ENCODE measurements around the gene TREML4. TPM values are rescaled to one million over a fixed set of nuclear protein-coding genes. Genes with fewer than 3 reads are reported as not detected.
A peak's percentile ranks its signal among the peaks of the same experiment; 100 is the strongest.

The TREML4 gene
- not detected for total RNA-seq

GRCh38 chr6:41228096-41228495 lies at the start of gene TREML4:
Gene TREML4, plus strand, starts transcription at chr6:41228349. Its CDS starts 79 bp downstream, at chr6:41228428.
- Mint-ChIP-seq H3K27me3 (peaks cover 2% of the 10 kb centered on the region), H3K36me3 (ENCODE audit: low read depth) (no peaks in the 10 kb centered on the region), H3K27ac (no peak within 1 kb of the TSS), H3K9me3 (no peaks in the 10 kb centered on the region), H3K4me3 (no peak within 1 kb of the TSS), H3K4me1 (ENCODE audit: low read depth) (no peaks in the 10 kb centered on the region)
- DNase-seq (no peak), ATAC-seq (no peak)
- ChIA-PET POLR2A (no interaction called here), CTCF (interaction anchor here (1.2 kb wide), 1 partner anchor 140 kb away, joined by 3 read pairs; no protein-coding TSS in a partner anchor)
- intact Hi-C loops (cut with micrococcal nuclease) = no loop called here
- TF ChIP-seq, protein P1, sequence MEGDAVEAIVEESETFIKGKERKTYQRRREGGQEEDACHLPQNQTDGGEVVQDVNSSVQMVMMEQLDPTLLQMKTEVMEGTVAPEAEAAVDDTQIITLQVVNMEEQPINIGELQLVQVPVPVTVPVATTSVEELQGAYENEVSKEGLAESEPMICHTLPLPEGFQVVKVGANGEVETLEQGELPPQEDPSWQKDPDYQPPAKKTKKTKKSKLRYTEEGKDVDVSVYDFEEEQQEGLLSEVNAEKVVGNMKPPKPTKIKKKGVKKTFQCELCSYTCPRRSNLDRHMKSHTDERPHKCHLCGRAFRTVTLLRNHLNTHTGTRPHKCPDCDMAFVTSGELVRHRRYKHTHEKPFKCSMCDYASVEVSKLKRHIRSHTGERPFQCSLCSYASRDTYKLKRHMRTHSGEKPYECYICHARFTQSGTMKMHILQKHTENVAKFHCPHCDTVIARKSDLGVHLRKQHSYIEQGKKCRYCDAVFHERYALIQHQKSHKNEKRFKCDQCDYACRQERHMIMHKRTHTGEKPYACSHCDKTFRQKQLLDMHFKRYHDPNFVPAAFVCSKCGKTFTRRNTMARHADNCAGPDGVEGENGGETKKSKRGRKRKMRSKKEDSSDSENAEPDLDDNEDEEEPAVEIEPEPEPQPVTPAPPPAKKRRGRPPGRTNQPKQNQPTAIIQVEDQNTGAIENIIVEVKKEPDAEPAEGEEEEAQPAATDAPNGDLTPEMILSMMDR (IDR thresholded peaks at IDR 0.05) = no peak

GRCh38 chr6:41179163-41179562 lies 49.0 kb upstream of the TREML4 start:
- CTCF ChIA-PET = interaction anchor here (3.9 kb wide), 1 partner anchor 9 kb away, joined by 21 read pairs; no protein-coding TSS in a partner anchor
- POLR2A ChIA-PET = interaction anchor here (1.2 kb wide), 1 partner anchor 8 kb away, joined by 3 read pairs; no protein-coding TSS in a partner anchor

DNA sequence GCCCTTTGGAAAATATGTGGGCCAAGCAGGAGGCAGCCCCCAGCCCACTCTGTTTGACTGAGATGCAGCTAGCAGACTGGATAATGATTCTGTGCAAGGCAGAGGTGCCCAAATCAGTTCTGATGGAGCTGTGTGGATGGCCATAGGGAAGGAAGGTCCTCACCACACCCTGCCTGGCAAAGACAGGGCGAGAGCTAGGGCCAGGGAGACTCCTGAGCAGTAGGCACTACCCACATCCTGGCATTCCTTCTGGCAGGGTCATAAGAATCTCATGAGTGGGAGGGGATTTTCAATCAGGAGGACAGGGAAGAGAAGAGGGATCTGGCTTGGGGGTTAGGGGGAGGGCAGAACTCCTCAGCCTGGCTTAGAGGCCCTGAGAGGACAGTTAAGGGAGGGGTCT lies 46.6 kb upstream of the TREML4 start:
- no peaks in the 10 kb centered on the region for H3K9me3 Mint-ChIP-seq
- no peaks in the 10 kb centered on the region for H3K36me3 Mint-ChIP-seq (ENCODE audit: low read depth)
- H3K27me3 Mint-ChIP-seq = no peaks in the 10 kb centered on the region
- no peak overlapping the region for H3K27ac Mint-ChIP-seq
- DNase-seq (no peak), ATAC-seq (no peak)
- H3K4me1 Mint-ChIP-seq (ENCODE audit: low read depth) = peaks cover 11% of the 10 kb centered on the region
- CTCF ChIA-PET = interaction anchor here (0.9 to 3.9 kb wide), 20 partner anchors 10 to 139 kb away, joined by 3 to 21 read pairs (median 5); partner anchors contain the start of genes TREML1 and TREML2
- TF ChIP-seq, protein P1 (IDR thresholded peaks at IDR 0.05) = no peak
- intact Hi-C loops (cut with micrococcal nuclease) = loop anchor here (10.0 kb wide), 1 partner anchor 107 kb away; the partner anchor contains the start of genes NFYA and OARD1
- no peak overlapping the region for H3K4me3 Mint-ChIP-seq
- POLR2A ChIA-PET = no interaction called here

More at GRCh38 chr6:41179163-41179562, 49.0 kb upstream of the TREML4 start:
- no peaks in the 10 kb centered on the region for H3K27me3 Mint-ChIP-seq
- TF ChIP-seq, protein P1 (IDR thresholded peaks at IDR 0.05) = no peak
- no peaks in the 10 kb centered on the region for H3K9me3 Mint-ChIP-seq
- no peaks in the 10 kb centered on the region for H3K36me3 Mint-ChIP-seq (ENCODE audit: low read depth)
- intact Hi-C loops (cut with micrococcal nuclease) = no loop called here
- peaks cover 9% of the 10 kb centered on the region for H3K4me1 Mint-ChIP-seq (ENCODE audit: low read depth)
- no peak overlapping the region for H3K27ac Mint-ChIP-seq
- ATAC-seq (no peak), DNase-seq (no peak)
- H3K4me3 Mint-ChIP-seq = no peak overlapping the region

GRCh38 chr6:41182069-41183034 lies 45.8 kb upstream of the TREML4 start:
- Mint-ChIP-seq H3K4me3 (no peak overlapping the region), H3K9me3 (no peaks in the 10 kb centered on the region), H3K4me1 (ENCODE audit: low read depth) (peaks cover 11% of the 10 kb centered on the region), H3K36me3 (ENCODE audit: low read depth) (no peaks in the 10 kb centered on the region), H3K27ac (no peak overlapping the region), H3K27me3 (no peaks in the 10 kb centered on the region)
- ChIA-PET CTCF (interaction anchor here (0.6 to 3.9 kb wide), 38 partner anchors 8 to 155 kb away, joined by 3 to 21 read pairs (median 4); partner anchors contain the start of genes TREML1 and TREML2), POLR2A (interaction anchor here (1.0 to 1.2 kb wide), 3 partner anchors 8 to 14 kb away, joined by 3 read pairs; no protein-coding TSS in a partner anchor)
- TF ChIP-seq, protein P1 (IDR thresholded peaks at IDR 0.05) = peak; percentile 64
- DNase-seq (peak; percentile 66), ATAC-seq (peak; percentile 96)
- intact Hi-C loops (cut with micrococcal nuclease) = loop anchor here (10.0 kb wide), 1 partner anchor 108 kb away; the partner anchor contains the start of genes NFYA and OARD1

All from activated CD8-positive, alpha-beta T cell treated with anti-CD3 and anti-CD28 coated beads for 36 hours (primary cell).